Measurements from ENCODE around the gene PGA3. TPM values are rescaled to one million over a fixed set of nuclear protein-coding genes. Genes with fewer than 3 reads are reported as not detected.

The PGA3 gene
- total RNA-seq, 1 experiment from 2014 or later: not detected

DNA sequence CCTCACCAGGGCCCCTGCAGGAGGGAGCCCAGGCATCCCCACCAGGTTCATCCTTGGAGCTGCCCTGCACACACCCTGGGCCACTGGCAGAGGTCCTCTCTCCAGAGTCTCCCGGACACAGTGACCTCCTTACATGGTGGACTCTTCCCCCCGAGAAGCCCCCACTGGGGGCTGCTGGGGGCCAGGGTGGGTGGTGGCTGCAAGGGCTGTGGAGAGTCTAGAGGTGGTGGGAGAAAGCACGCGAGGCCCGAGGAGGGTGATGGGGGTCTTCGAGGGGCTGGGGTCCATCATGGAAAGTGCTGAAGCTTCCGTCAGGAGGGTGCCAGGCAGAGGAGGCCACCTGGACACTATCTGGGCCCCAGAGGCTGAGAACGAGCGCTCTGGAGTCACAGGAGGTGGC lies 55.2 kb downstream of the PGA3 start:
- Histone ChIP-seq H3K9me3 (ENCODE audit: control insufficient read depth in 1 of 2, insufficient read depth in 1 of 2, low read depth in 1 of 2, low read length in 2 of 2) (no peaks in the 10 kb centered on the region), H3K27me3 (ENCODE audit: insufficient read depth, low read length) (no peaks in the 10 kb centered on the region), H3K4me1 (ENCODE audit: control insufficient read depth in 1 of 2, insufficient read depth in 2 of 2, low read length in 2 of 2) (no peaks in the 10 kb centered on the region), H2AFZ (ENCODE audit: low read depth, low read length, poor library complexity, severe bottlenecking) (no peak overlapping the region), H3K4me2 (ENCODE audit: low read length) (no peak overlapping the region), H3K79me2 (ENCODE audit: insufficient read depth, low read length) (no peaks in the 10 kb centered on the region), H3K4me3 (replicated peaks in 1 of 2; ENCODE audit: low read depth in 1 of 2, low read length in 2 of 2) (no peak overlapping the region), H3K36me3 (ENCODE audit: control insufficient read depth in 1 of 2, insufficient read depth in 2 of 2, low read length in 2 of 2) (no peaks in the 10 kb centered on the region), H3K27ac (ENCODE audit: low read depth, low read length) (no peak overlapping the region), H3K9ac (ENCODE audit: low read length) (no peak overlapping the region), H3K9me2 (ENCODE audit: insufficient read depth) (no peaks in the 10 kb centered on the region), H4K20me1 (ENCODE audit: insufficient read depth) (no peaks in the 10 kb centered on the region)
- TF ChIP-seq EZH2phosphoT487 (IDR thresholded peaks at IDR 0.05; ENCODE audit: borderline replicate concordance) (no peak), CBX3 (IDR thresholded peaks at IDR 0.05; ENCODE audit: low read depth) (no peak), CEBPB (IDR thresholded peaks at IDR 0.05; ENCODE audit: low read depth) (no peak), ZFX (IDR thresholded peaks at IDR 0.05) (no peak), EZH2 (IDR thresholded peaks at IDR 0.05) (no peak), ATF3 (IDR thresholded peaks at IDR 0.05) (no peak), SRF (IDR thresholded peaks at IDR 0.05; ENCODE audit: low read depth) (no peak), POLR2A (IDR thresholded peaks at IDR 0.05; ENCODE audit: borderline replicate concordance, extremely low read depth, insufficient read depth, insufficient read length) (no peak), EGR1 (IDR thresholded peaks at IDR 0.05; ENCODE audit: low read depth) (no peak), ZBTB33 (IDR thresholded peaks at IDR 0.05; ENCODE audit: extremely low read depth, insufficient replicate concordance, low read length) (no peak), SP1 (IDR thresholded peaks at IDR 0.05; ENCODE audit: low read depth) (no peak), ZNF274 (IDR thresholded peaks at IDR 0.05; ENCODE audit: low read depth, low read length) (no peak), ELF1 (IDR thresholded peaks at IDR 0.05; ENCODE audit: borderline replicate concordance, low read depth) (no peak), CTCF (IDR thresholded peaks at IDR 0.05 in 2 of 3, conservative IDR thresholded peaks at IDR 0.05 in 1 of 3; ENCODE audit: borderline replicate concordance in 1 of 3, insufficient read depth in 1 of 3, low read depth in 2 of 3, low read length in 2 of 3) (no peak), POLR2AphosphoS5 (IDR thresholded peaks at IDR 0.05; ENCODE audit: low read depth, low read length) (no peak), TCF7L2 (IDR thresholded peaks at IDR 0.05; ENCODE audit: borderline replicate concordance, extremely low read depth, insufficient read depth, insufficient read length) (no peak), RAD21 (IDR thresholded peaks at IDR 0.05; ENCODE audit: low read depth) (no peak), YY1 (IDR thresholded peaks at IDR 0.05; ENCODE audit: extremely low read depth, insufficient replicate concordance, low read depth, low read length) (no peak), MAX (IDR thresholded peaks at IDR 0.05) (no peak)
- TF ChIP-seq, protein P1, sequence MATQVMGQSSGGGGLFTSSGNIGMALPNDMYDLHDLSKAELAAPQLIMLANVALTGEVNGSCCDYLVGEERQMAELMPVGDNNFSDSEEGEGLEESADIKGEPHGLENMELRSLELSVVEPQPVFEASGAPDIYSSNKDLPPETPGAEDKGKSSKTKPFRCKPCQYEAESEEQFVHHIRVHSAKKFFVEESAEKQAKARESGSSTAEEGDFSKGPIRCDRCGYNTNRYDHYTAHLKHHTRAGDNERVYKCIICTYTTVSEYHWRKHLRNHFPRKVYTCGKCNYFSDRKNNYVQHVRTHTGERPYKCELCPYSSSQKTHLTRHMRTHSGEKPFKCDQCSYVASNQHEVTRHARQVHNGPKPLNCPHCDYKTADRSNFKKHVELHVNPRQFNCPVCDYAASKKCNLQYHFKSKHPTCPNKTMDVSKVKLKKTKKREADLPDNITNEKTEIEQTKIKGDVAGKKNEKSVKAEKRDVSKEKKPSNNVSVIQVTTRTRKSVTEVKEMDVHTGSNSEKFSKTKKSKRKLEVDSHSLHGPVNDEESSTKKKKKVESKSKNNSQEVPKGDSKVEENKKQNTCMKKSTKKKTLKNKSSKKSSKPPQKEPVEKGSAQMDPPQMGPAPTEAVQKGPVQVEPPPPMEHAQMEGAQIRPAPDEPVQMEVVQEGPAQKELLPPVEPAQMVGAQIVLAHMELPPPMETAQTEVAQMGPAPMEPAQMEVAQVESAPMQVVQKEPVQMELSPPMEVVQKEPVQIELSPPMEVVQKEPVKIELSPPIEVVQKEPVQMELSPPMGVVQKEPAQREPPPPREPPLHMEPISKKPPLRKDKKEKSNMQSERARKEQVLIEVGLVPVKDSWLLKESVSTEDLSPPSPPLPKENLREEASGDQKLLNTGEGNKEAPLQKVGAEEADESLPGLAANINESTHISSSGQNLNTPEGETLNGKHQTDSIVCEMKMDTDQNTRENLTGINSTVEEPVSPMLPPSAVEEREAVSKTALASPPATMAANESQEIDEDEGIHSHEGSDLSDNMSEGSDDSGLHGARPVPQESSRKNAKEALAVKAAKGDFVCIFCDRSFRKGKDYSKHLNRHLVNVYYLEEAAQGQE (IDR thresholded peaks at IDR 0.05; ENCODE audit: low read depth): no peak
- intact Hi-C loops (cut with micrococcal nuclease): no loop called here
- POLR2A ChIA-PET: no interaction called here
- no peak for DNase-seq (ENCODE audit: low read depth, low spot score)
- RAD21 ChIA-PET (ENCODE audit: low non-redundant PET in 1 of 2, low total read pairs in 2 of 2, uncharacterized antibody in 2 of 2, unreplicated experiment in 2 of 2): no interaction called here
- no peak for ATAC-seq
- CTCF ChIA-PET: no interaction called here
- BruUV-seq (replicated peaks): no TSS peak
